Heart left ventricle (tissue), 16 donors: ENCODE results near the gene HRH4. TPM values are rescaled to one million over a fixed set of nuclear protein-coding genes. Genes with fewer than 3 reads are reported as not detected.

Experiments used
- ATAC-seq, 4 donors: fragments of 200-7000 bp; cut with Tn5 transposase; one replicate each; pipeline ENCODE4 v1.9.1; 2020 to 2022; ENCODE audit warnings: moderate library complexity in 4 of 4, mild to moderate bottlenecking in 3 of 4, moderate number of reproducible peaks in 1 of 4
- DNase-seq, 5 donors: peaks; one replicate each; pipeline ENCODE4 v3.0.0-alpha.2; 2020
- H3K27ac ChIP-seq, 12 donors: fragments of 200-600 bp; sonication (generic) in 4 of 12; one replicate each; pipeline versions ENCODE4 v1.5.0 to v1.8.0; 2016 to 2022; ENCODE audit warnings: mild to moderate bottlenecking in 2 of 12
- H3K27me3 ChIP-seq, 9 donors: fragments of 200-600 bp; sonication (generic) in 2 of 9; one replicate each; pipeline versions ENCODE4 v1.5.1 to v1.8.0; 2016 to 2022; ENCODE audit warnings: mild to moderate bottlenecking in 3 of 9
- H3K36me3 ChIP-seq, 9 donors: fragments of 200-600 bp; sonication (generic) in 2 of 9; one replicate each; pipeline versions ENCODE4 v1.5.0 to v1.8.0; 2018 to 2022; ENCODE audit warnings: mild to moderate bottlenecking in 2 of 9
- H3K4me1 ChIP-seq, 12 donors: fragments of 200-600 bp; sonication (generic) in 4 of 12; one replicate each; pipeline versions ENCODE4 v1.5.0 to v1.8.0; 2016 to 2022; ENCODE audit warnings: mild to moderate bottlenecking in 3 of 12
- H3K4me3 ChIP-seq, 12 donors: fragments of 200-600 bp; sonication (generic) in 4 of 12; one replicate each; pipeline versions ENCODE4 v1.5.0 to v1.8.0; 2017 to 2022; ENCODE audit warnings: mild to moderate bottlenecking in 9 of 12, moderate library complexity in 4 of 12
- H3K9me3 ChIP-seq, 12 donors: fragments of 200-600 bp; sonication (generic) in 4 of 12; one replicate each; pipeline versions ENCODE4 v1.5.0 to v1.8.0; 2016 to 2022; ENCODE audit warnings: mild to moderate bottlenecking in 1 of 12
- CTCF ChIP-seq, 12 donors: fragments of 200-600 bp; sonication (generic) in 4 of 12; IDR thresholded peaks; one replicate each; pipeline versions ENCODE4 v1.5.0 to v1.8.0; 2018 to 2022; ENCODE audit warnings: antibody characterized with exemption in 12 of 12, mild to moderate bottlenecking in 5 of 12
- POLR2A ChIP-seq, 2 donors: fragments of 450-650 bp; IDR thresholded peaks; one replicate each; pipeline ENCODE4 v1.6.1; 2017; ENCODE audit warnings: antibody characterized with exemption in 2 of 2, mild to moderate bottlenecking in 2 of 2, moderate library complexity in 2 of 2
- WGBS, 4 donors: extraction: QIAGEN DNeasy Blood & Tissue Kit in 2 of 4; methylation state at CpG; one replicate each; pipeline versions ENCODE4 v1.1.5 to v1.1.7; 2013 to 2018; 5-methylcytosine and 5-hydroxymethylcytosine counted together
- intact Hi-C, 10 donors: fragments of 100-400 bp; cut with DNase I; formaldehyde crosslinking; loops; one replicate each; pipeline versions ENCODE4 v1.11.1 to v1.14.2; 2022
- polyA plus RNA-seq, 2 donors: library from polyadenylated mRNA; stranded (reverse); fragments of 200-250 nt; gene quantifications; one replicate each; pipeline ENCODE4 v1.2.3, GENCODE V29; 2013
- total RNA-seq, 9 donors: library from RNA; depleted of rRNA in 2 of 9; stranded (reverse); fragments of >200 nt in 2 of 9; fragmentation: NEBNext Ultra II Directional in 3 of 9; extraction: Animal tissue kit (Norgen Biotek cat#: 25700) in 3 of 9; gene quantifications; one replicate each; pipeline versions ENCODE4 v1.1.0 to v1.2.4, GENCODE V29; 2016 to 2023
- donor health status: ischemic (EF 13 %, LVEDD 7.1; RV severe dilation, severe dysfunction).
- donor health status: healthy with polysubstance abuse.
- donor health status: DM: no; HTN: yes; CAD: no.
- donor health status: DM: no; HTN: no; CAD: no.
- donor health status: ischemic (EF 25% LVEDD 6.9; RV normal size, moderate dysfunction).
- donor health status: ischemic (EF 25% LVEDD 5.7; RV mildly dilated, moderate dysfunction).
- donor health status: healthy.
- donor health status: DM: yes; HTN: yes; CAD: no.
- donor health status: ischemic (EF 35%, LVEDD 5.7; RV mildly dilated, moderate dysfunction).
- donor health status: nonischemic (EF 11% LVEDD 7.7; RV severe dilation, severe dysfunction).
- donor health status: DM: yes; HTN: yes; CAD: no.
- donor health status: PGD.
- donor health status: ischemic (EF 29% LVEDD 5.4; RV normal size, mild dysfunction).
- donor health status: nonischemic (EF 23%, LVEDD 6.1; RV moderate dilation, normal function).

HRH4 gene
- total and polyA plus RNA-seq, 11 donors, result 0.16 to 0.24 (median 0.23) TPM; not detected in 8

GRCh38 chr18:24427484-24427883 lies 33.0 kb upstream of the HRH4 start:
- DNase-seq, result no peak
- Histone ChIP-seq H3K4me1 (peaks cover 0 to 18% (median 9%) of the 10 kb centered on the region in 12 donors), H3K4me3 (peak overlapping the region in 11 of 12 donors; percentile 61 to 96 (median 86)), H3K27ac (no peak overlapping the region), H3K36me3 (peaks cover 0 to 31% (median 11%) of the 10 kb centered on the region in 9 donors), H3K27me3 (peaks cover 0 to 28% (median 0%) of the 10 kb centered on the region in 9 donors), H3K9me3 (no peaks in the 10 kb centered on the region)
- intact Hi-C loops, result loop anchor here in 3 of 10 donors (2.0 to 10.0 kb wide), 4 partner anchors 31 to 243 kb away; partner anchors contain the start of gene OSBPL1A (in 2 of the 3)
- whole genome bisulfite sequencing, 4 donors, result 54 to 58% (median 56%) methylated on average over 3 of the region's 3 CpGs
- no peak for TF ChIP-seq CTCF (IDR thresholded peaks at IDR 0.05)
- no peak for TF ChIP-seq POLR2A (IDR thresholded peaks at IDR 0.05)
- no peak for ATAC-seq

GRCh38 chr18:24428709-24429108 lies 31.7 kb upstream of the HRH4 start:
- H3K36me3 ChIP-seq, result peaks cover 0 to 31% (median 11%) of the 10 kb centered on the region in 9 donors
- H3K27me3 ChIP-seq, result peaks cover 0 to 18% (median 0%) of the 10 kb centered on the region in 9 donors
- no peaks in the 10 kb centered on the region for H3K9me3 ChIP-seq
- 85 to 89% (median 88%) methylated on average over 3 of the region's 3 CpGs for whole genome bisulfite sequencing, 4 donors
- peaks cover 0 to 18% (median 9%) of the 10 kb centered on the region in 12 donors for H3K4me1 ChIP-seq
- intact Hi-C loops, result loop anchor here in 2 of 10 donors (5.0 to 10.0 kb wide), 3 partner anchors 71 to 244 kb away; no protein-coding TSS in a partner anchor
- DNase-seq (no peak), ATAC-seq (no peak)
- no peak overlapping the region for H3K4me3 ChIP-seq
- no peak overlapping the region for H3K27ac ChIP-seq
- TF ChIP-seq CTCF (IDR thresholded peaks at IDR 0.05) (peak in 1 of 12 donors; percentile 8), POLR2A (IDR thresholded peaks at IDR 0.05) (no peak)

GRCh38 chr18:24429188-24429587 lies 31.2 kb upstream of the HRH4 start:
- intact Hi-C loops, result loop anchor here in 2 of 10 donors (5.0 to 10.0 kb wide), 3 partner anchors 72 to 244 kb away; no protein-coding TSS in a partner anchor
- Histone ChIP-seq H3K27me3 (peaks cover 0 to 13% (median 0%) of the 10 kb centered on the region in 9 donors), H3K4me1 (peaks cover 0 to 18% (median 9%) of the 10 kb centered on the region in 12 donors), H3K9me3 (no peaks in the 10 kb centered on the region), H3K36me3 (peaks cover 0 to 33% (median 11%) of the 10 kb centered on the region in 9 donors), H3K4me3 (no peak overlapping the region), H3K27ac (no peak overlapping the region)
- DNase-seq (no peak), ATAC-seq (no peak)
- WGBS, 4 donors, result 94 to 98% (median 95%) methylated on average over 4 of the region's 4 CpGs
- no peak for TF ChIP-seq CTCF (IDR thresholded peaks at IDR 0.05)
- no peak for TF ChIP-seq POLR2A (IDR thresholded peaks at IDR 0.05)

GRCh38 chr18:24432618-24433017 lies 27.8 kb upstream of the HRH4 start:
- intact Hi-C loops, result loop anchor here in 1 of 10 donors (10.0 kb wide), 1 partner anchor 68 kb away; no protein-coding TSS in a partner anchor
- Histone ChIP-seq H3K4me1 (peaks cover 0 to 10% (median 1%) of the 10 kb centered on the region in 12 donors), H3K4me3 (no peak overlapping the region), H3K27ac (no peak overlapping the region), H3K9me3 (no peaks in the 10 kb centered on the region), H3K27me3 (no peaks in the 10 kb centered on the region), H3K36me3 (peaks cover 0 to 58% (median 28%) of the 10 kb centered on the region in 9 donors)
- no peak for DNase-seq
- TF ChIP-seq CTCF (IDR thresholded peaks at IDR 0.05) (no peak), POLR2A (IDR thresholded peaks at IDR 0.05) (no peak)
- WGBS, 4 donors, result 94 to 100% (median 96%) methylated on average over 3 of the region's 3 CpGs
- no peak for ATAC-seq
